H7 (cell line): ENCODE data around the gene TBL1X. TPM values are rescaled to one million over a fixed set of nuclear protein-coding genes. Genes with fewer than 3 reads are reported as not detected.
"Not testable (repeated sequence)": the region's sequence is repeated elsewhere in the genome, so short reads cannot be mapped to it uniquely, and the experiment has no call there.

Source experiments
- DNase-seq: peaks from one replicate; pipeline ENCODE4 v3.0.0; 2012
- H3K27me3 ChIP-seq: 2 replicates; pipeline ENCODE4 v1.6.0; 2011; ENCODE audit warnings: mild to moderate bottlenecking, low read length; ENCODE audit not compliant: control insufficient read depth, insufficient read depth
- H3K36me3 ChIP-seq: replicated peaks from 2 replicates; pipeline ENCODE4 v1.5.1; 2011; ENCODE audit warnings: low read length; ENCODE audit not compliant: control insufficient read depth, insufficient read depth
- H3K4me3 ChIP-seq: 2 replicates; pipeline ENCODE4 v1.5.1; 2011; ENCODE audit warnings: low read depth, mild to moderate bottlenecking, control low read depth, low read length, moderate library complexity; ENCODE audit not compliant: insufficient read depth
- total RNA-seq: library from RNA; depleted of rRNA; stranded (reverse); fragments of >200 nt; shearing (Covaris generic); gene quantifications from 2 replicates; pipeline ENCODE4 v1.2.3, GENCODE V29; 2014

The TBL1X gene
- total RNA-seq, 1 experiment from 2014 or later, result 57.0 TPM

DNA sequence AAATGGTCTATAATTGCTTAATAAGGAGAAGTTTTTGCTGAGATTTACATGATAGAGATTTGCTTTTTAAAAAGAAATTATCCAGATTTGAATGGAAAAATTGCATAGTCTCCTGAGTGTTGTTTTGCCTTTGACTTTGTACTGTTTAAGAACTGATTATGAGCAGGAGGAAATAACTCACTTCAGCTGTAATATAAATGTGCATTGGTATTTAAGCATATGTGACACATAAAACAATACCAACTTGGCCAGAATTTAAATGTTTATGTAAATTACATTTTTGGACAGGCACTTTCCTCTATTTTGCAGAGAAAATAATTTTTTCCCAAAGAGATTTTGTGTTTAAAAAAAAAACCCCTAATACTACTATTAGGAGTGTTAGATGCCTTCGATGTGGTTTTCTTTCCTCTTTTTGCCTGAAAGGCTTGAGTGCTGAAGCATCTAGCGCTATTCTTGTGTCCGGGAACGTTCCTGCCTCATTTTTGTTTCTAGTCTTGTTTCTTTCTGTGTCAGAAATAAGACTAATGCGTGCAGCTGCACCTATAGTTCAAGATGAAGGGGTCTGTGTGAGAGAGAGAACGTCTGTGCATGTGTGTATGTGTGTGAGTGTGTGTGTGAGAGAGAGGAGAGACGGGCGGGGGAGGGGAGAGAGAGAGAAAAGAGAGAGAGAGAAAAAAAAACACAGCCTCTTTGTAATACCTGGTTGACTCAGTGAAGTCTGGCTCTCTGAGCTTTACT lies 60.8 kb downstream of the TBL1X start:
- DNase-seq, result no peak
- no peaks in the 10 kb centered on the region for H3K27me3 ChIP-seq
- H3K4me3 ChIP-seq, result no peak overlapping the region
- no peaks in the 10 kb centered on the region for H3K36me3 ChIP-seq

GRCh38 chrX:9526965-9527364 lies 62.1 kb downstream of the TBL1X start:
- Histone ChIP-seq H3K36me3 (no peaks in the 10 kb centered on the region), H3K4me3 (no peak overlapping the region), H3K27me3 (no peaks in the 10 kb centered on the region)
- DNase-seq, result no peak

DNA sequence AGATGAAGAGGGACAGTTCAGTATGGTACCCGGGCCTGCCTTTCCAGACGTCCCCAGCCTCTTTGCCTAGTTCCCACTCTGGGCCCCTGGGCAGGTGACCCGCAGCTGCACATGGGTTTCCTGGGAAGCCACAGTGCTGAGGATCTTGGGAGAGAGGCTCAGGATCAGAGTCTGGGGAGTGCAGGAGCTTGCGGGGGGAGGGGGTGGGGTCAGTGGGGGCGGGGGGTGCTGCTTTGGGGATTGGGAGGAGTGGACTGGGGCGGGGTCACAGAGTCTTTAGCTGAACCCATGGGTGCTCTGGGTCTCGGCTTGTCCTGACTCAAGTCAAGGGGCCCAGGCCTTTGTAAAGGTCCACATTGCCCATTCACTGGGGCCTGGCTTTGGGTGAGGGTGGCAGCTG lies 63.6 kb downstream of the TBL1X start:
- Histone ChIP-seq H3K27me3 (no peaks in the 10 kb centered on the region), H3K4me3 (no peak overlapping the region), H3K36me3 (no peaks in the 10 kb centered on the region)
- DNase-seq, result peak; percentile 59

- no peaks in the 10 kb centered on the region for H3K27me3 ChIP-seq
- no peak for DNase-seq
- H3K4me3 ChIP-seq, result no peak overlapping the region
- no peaks in the 10 kb centered on the region for H3K36me3 ChIP-seq
These were observed 64.4 kb downstream of the TBL1X start for GRCh38 chrX:9529223-9529622.

DNA sequence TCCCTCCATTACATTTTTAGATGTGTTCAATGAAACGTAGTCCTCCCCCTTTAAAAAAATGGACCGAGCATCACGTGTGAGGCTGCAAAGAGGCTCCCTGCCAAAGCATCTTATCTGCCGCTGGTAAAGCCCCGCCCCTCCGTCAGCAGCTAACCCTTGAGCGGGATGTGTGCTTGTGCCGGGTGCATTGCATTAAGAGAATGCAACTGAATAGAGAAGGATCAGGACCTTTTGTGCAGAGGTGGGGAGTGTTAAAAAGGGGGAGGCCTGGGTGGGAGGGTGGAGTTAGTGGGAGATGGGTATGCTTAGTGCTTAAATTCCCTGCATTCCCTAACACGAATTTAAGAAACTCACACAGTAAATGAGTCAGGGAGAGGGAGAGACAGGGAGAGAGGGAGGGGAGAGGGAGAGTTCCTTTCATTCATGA lies 66.0 kb downstream of the TBL1X start:
- no peaks in the 10 kb centered on the region for H3K36me3 ChIP-seq
- H3K4me3 ChIP-seq, result no peak overlapping the region
- peak; percentile 91 for DNase-seq
- no peaks in the 10 kb centered on the region for H3K27me3 ChIP-seq

- no peaks in the 10 kb centered on the region for H3K36me3 ChIP-seq
- DNase-seq, result no peak
- H3K4me3 ChIP-seq, result no peak overlapping the region
- no peaks in the 10 kb centered on the region for H3K27me3 ChIP-seq
These were observed 67.5 kb downstream of the TBL1X start for GRCh38 chrX:9532349-9532748.

- H3K27me3 ChIP-seq, result no peaks in the 10 kb centered on the region
- DNase-seq, result no peak
- no peaks in the 10 kb centered on the region for H3K36me3 ChIP-seq
- no peak overlapping the region for H3K4me3 ChIP-seq
These were observed 68.8 kb downstream of the TBL1X start for GRCh38 chrX:9533611-9534010.

GRCh38 chrX:9534686-9535085 lies 69.8 kb downstream of the TBL1X start:
- Histone ChIP-seq H3K36me3 (no peaks in the 10 kb centered on the region), H3K4me3 (no peak overlapping the region), H3K27me3 (no peaks in the 10 kb centered on the region)
- no peak for DNase-seq

GRCh38 chrX:9535101-9535500 lies 70.2 kb downstream of the TBL1X start:
- DNase-seq, result no peak
- Histone ChIP-seq H3K27me3 (no peaks in the 10 kb centered on the region), H3K36me3 (no peaks in the 10 kb centered on the region), H3K4me3 (no peak overlapping the region)

GRCh38 chrX:9536156-9536555 lies 71.3 kb downstream of the TBL1X start:
- H3K4me3 ChIP-seq, H3K27me3 ChIP-seq, DNase-seq, H3K36me3 ChIP-seq: not testable (repeated sequence)

- no peak overlapping the region for H3K4me3 ChIP-seq
These were observed 72.9 kb downstream of the TBL1X start for GRCh38 chrX:9537781-9538180.

DNA sequence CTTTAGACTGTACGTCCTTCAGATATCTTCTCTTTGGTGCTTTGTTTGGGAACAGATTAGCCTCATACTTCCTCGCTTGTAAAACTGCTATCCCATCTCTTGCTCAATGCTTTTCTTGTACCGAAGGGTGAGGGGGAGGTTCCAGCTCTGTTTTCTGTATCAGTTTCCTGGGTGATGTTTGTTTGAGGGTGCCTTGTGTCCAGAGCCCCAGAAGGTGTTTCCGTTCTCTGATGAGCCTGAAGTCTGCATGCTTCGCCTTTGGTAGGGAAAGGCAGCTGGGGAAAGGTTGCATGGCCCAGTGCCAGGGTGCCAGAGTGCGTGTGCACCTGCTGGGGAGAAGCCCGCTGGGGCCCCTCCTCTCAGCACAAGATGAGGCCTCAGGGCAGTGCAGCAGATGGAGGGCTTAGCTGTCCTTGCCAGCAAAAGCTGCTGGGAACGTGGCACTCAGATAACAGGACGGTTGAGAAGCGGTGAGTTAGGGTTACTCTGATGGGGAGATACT lies 73.7 kb downstream of the TBL1X start:
- no peak for DNase-seq
- Histone ChIP-seq H3K4me3 (no peak overlapping the region), H3K27me3 (no peaks in the 10 kb centered on the region), H3K36me3 (no peaks in the 10 kb centered on the region)

More at GRCh38 chrX:9537781-9538180, 72.9 kb downstream of the TBL1X start:
- DNase-seq, result no peak
- H3K36me3 ChIP-seq, result no peaks in the 10 kb centered on the region
- H3K27me3 ChIP-seq, result no peaks in the 10 kb centered on the region

DNA sequence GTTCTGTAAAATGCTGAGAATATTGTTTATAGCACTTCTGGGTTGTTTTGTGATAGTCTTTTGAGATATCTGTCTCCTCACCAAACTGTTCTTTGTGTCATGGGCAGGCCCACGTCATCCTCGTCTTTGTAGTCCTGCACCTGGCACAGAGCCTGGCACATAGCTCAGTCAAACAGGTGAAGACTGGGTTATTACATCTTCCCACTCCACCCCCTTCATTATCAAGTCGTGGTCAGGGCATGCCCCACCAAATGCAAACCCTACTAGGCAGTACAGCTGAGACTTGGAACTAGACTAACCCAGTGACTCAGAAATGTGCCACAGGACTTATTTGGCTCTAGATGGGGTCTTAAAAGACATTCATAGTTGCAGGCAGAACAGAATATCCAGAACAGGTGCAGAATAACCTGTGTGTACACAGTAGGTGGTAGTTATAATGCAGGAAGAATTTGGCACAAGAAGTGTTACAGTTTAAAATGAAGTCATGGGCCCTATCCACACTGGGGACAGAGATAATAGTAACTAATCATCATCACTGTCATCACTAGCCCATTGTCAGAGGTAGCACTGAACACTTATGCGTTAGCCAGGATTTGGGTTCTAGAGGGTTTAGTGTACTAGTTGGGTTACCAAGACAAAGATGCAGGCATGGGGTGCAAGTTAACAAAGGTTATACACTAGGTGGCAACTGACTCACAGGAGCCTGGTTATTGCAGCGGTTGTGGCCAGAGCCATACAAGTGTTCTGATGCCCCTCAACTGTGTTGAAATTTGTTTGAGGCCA lies 74.9 kb downstream of the TBL1X start:
- H3K27me3 ChIP-seq, result no peaks in the 10 kb centered on the region
- no peaks in the 10 kb centered on the region for H3K36me3 ChIP-seq
- DNase-seq, result no peak
- H3K4me3 ChIP-seq, result no peak overlapping the region

- no peak for DNase-seq
- Histone ChIP-seq H3K4me3 (no peak overlapping the region), H3K27me3 (no peaks in the 10 kb centered on the region), H3K36me3 (no peaks in the 10 kb centered on the region)
These were observed 77.4 kb downstream of the TBL1X start for GRCh38 chrX:9542106-9542760.

DNA sequence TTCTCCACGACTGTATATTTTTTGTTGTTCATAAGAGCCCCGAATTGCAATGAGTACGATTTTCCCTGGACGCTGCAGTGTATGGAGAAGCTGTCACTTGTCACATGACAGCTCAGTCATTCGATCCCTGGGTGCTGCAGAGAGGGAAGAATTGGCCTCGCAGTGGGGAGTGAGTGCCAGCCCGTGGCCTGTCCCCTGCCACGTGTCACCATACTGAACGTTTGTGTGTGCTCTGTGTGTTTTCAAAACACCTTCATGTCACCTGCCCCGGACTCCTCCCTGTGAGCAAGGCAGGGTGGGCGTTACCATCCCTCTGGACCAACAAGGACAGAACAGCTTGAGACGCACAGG lies 77.9 kb downstream of the TBL1X start:
- no peak for DNase-seq
- Histone ChIP-seq H3K4me3 (no peak overlapping the region), H3K27me3 (no peaks in the 10 kb centered on the region), H3K36me3 (no peaks in the 10 kb centered on the region)
